ENCODE data around the gene SH3GL3.

SH3GL3 gene

GRCh38 chr15:83631534-83631933, 184.4 kb downstream of the SH3GL3 start:
- DNase-seq = no peak

DNA sequence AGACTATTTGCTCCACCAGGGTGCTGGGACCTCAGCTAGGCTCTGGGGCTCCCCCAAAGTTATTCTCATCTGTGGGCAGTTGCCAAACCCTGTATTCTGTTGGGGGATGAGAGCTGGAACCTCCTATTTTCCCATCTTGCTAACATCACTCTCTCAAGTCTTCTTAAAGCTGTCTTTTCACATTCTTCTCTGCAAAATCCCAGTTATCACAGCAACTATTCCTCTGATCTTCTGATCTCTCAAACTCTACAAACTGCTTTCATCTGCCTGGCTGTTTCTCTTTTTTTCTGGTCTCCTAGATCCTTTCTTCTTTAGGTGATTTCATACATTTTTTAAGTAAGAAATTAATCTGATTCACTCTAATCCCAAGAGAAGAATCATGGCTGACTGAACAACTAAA, 196.1 kb downstream of the SH3GL3 start:
- no peak for DNase-seq

DNA sequence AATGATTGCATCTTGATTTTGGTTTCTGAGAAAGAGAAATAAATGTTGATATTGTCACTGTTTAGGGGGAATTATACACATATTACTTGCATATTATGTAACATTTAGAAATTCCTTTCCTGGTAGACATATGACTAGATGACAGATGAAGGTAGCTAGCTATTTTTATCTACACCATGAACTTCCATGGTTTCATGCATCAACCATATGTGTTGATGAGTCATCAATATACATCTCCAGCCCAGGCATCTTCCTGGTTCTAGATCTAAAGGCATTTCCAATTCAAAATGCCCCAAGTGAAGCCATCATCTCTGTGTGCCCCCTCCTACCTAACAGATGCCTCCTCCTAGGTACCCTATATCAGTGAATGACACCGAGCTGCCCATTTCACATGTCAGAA, 197.3 kb downstream of the SH3GL3 start:
- no peak for DNase-seq

GRCh38 chr15:83650831-83651230, 203.7 kb downstream of the SH3GL3 start:
- DNase-seq = no peak

GRCh38 chr15:83651541-83651940, 204.4 kb downstream of the SH3GL3 start:
- DNase-seq = no peak

DNA sequence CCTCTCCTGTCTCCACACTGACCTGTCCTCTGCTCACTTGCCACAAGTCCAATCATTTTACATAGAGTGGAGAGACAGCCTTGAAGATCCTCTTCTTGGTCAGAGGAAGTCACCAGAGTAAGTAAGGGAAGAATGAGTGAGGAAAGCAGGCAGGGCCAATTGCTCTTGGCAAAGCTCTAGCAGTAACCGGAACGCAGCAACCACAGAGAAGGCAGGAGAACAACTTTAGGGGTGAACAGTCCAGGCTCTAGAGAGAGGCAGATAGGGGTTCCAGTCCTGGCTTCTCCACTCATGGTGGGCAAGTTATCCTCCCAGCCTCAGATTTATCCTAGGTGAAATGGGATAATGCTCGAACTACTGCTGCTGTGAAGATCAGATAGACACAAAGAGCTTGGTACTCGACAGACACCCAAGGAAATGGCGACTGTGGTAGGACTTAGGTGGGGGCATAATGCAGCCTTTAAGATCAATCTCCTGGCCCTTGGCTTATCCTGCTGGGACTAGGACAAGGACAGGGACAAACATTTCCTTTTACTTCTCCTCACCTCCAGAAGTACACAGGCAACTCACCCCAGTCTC, 205.6 kb downstream of the SH3GL3 start:
- no peak for DNase-seq

- no peak for DNase-seq
Observed at GRCh38 chr15:83653288-83653638, 206.1 kb downstream of the SH3GL3 start.

- DNase-seq = peak; percentile 86
Observed at GRCh38 chr15:83653639-83654378, 206.7 kb downstream of the SH3GL3 start, which contains the start of gene ADAMTSL3. Gene ADAMTSL3 (plus strand): TSS chr15:83654123. CDS start chr15:83655762, 1,639 bp downstream.

DNA sequence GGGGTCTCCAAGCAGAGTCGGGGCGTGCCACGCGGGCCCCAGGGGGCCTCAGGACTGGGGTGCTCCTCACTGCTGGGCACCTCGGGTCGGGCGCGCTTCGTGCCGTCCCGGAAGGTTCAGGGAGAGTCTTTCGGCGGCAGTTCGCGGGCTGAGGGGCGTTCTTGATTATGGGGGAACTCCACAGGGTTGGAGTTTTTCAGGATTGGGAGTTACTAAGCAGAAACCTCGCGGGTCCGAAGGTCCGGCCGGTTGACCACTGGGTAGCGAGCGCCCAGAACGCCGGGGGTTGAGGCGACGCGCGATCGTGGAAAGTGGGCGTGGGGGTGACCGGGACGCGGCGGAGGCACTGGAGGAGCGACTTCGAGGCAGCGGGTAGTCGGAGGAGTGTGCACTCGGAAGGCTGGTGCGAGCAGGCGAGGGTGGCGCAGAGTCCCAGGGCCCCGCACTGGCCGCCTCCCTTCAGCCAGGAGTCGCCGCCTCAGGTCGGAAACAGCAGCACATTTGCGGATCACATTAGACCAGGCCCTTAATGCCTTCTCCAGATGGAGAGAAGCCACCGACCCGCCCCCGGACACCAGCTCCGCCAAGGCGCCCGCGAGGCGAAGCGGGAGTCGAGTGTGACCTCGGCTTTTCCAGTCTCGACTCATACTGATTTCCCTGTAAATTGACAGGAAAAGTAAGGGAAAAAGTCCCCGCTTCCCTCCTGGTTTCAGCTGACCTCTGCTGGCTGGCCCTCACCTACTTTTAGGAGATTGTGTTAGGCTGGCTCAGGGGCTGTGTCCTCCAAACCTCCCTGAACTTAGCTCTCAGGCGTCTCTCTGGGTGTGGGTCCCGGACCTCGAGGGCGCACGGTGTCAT, 207.5 kb downstream of the SH3GL3 start:
- peak; percentile 78 for DNase-seq

DNA sequence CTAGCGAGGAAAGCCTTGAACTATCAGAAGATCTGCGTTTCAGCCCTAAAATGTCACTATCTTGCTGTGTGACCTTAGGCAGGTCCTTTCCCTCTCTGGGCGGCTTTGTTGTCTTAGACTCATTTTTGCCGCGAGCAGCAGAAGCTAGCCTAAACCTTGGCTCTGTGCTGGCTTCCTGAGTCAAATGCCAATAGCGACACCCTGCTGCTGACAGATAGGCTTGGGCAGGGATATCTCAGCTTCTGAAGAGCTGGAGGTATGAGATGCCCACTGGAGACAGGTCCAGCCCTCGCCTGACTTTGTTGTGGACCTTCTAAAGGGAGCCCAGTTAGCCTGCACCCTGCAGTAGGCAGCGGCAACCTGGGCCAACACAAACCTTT, 208.1 kb downstream of the SH3GL3 start:
- DNase-seq = no peak

DNA sequence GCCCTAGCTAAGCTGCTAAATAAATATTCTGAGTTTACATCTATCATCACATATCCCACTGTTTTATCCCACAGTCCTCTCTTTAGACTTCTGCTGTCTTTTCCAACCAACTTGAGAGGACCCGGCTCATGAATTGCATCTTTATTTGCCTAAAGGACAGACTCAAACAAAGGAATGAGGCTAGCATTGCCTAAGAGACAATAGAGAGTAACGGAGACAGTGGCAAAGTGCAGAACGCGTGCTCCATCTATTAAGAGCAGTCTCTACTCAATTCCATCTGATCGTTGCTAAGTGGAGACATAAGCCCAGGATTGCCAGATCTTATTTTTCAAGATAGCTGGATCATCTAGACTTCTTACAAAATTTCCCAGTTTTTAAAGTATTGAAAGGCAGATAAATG, 209.1 kb downstream of the SH3GL3 start:
- DNase-seq = no peak

- no peak for DNase-seq
Observed at GRCh38 chr15:83656943-83657528, 209.9 kb downstream of the SH3GL3 start.

DNA sequence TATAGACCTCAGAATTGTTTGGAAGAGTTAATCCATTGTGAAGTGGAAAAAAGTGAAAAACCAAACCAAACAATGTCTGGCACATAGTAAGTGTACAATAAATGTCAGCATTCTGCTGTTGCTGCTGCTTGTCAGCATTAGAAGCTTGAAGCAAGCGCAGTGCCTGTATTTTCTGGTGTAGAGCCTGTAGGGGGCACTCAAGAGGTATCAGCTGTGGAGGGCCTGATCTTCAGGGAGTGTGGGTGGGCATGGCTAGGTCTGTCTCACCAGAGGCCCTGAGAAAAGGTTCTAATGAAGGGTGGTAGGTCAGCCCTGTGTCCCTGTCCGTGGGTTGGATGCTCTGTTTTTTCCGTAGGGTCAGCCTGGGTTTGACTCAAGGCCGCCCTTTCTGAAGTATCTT, 210.4 kb downstream of the SH3GL3 start:
- no peak for DNase-seq

DNA sequence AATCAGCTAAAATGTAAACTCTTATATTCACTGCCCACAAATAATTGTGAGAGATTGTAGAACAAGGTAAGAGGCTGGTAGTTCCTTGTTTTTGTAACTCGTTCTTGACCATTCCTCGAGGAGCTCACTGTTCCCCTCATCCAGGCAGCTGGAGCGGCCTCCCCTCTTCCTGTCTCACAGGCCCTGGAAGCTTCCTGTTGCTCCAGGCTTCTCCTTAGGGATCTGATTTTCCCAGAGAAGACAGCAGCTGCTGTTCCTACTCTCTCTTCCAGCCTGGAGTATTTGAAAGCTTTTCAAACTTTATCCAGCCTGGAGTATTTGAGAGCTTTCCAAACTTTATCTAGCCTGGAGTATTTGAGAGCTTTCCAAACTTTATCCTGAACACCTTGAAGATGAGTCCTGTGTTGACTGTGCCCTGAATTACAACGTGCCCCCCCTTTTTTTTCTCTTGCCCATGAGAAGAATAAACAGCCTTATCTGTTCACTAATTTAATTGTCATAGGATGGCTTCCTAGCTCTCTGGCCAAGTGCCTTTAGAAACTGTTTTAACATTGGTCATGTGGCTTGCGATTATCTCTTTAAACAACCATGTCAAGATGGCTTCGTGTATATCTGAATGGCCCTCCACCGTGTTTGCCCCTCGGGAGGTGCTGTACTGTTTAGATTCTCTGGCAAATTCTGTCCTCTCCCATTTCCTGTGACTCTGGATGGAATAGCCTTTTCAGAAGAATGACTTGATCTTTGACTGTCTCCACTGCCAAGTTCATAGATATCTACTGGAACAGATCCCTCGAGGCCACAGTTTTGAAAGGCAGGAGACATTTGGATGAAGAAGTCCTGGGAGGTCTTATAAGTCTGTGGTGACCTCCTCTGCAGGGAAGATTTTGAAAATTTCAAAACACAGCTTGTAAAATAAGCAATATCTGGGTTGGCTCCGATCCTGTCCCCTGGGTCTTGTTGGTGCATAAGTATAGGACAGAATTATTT, 211.6 kb downstream of the SH3GL3 start:
- no peak for DNase-seq

DNA sequence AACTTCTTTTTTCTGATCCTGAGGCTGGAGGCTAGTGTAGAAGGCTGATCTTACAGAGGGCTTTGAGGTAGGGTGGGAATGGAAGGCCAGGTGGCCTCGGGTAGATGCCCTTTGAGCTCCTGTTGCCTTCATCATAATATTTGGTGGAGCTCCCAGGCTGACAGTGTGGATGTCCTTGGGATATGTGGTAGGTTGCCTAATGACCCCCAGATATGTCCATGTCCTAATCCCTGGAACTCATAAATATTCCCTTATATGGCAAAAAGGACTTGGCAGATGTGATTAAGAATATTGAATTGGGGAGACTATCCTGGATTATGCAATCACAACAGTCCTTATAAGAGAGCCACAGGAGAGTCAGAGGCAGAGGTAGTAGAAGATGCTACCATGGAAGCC, 212.3 kb downstream of the SH3GL3 start:
- DNase-seq = no peak

DNA sequence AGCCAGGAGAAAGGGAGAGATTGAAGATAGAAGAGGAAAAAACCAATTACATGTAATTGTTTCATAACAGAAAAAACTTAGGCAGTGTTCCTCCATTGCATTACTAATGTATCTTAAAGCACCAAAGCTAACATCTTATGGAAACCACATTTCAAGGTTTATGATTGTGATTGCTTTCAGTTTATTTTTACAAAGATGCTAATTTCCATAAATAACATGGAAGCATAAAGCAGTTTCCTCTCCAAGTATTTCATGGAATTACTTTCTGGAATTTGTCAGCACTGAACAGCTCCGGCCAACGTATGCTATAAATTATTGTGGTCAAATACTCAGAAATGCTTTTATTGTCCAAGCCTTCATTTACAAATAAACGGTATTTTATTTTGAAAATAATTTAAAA, 218.3 kb downstream of the SH3GL3 start:
- no peak for DNase-seq
